NCI-H510A treated with DMSO at 0.1 percent for 48 hours (cell line): ENCODE measurements around the gene COL15A1.

Source experiments
- DNase-seq: peaks from one replicate; lab custom pipeline; 2025; lab: John Stamatoyannopoulos, UW

COL15A1 gene

GRCh38 chr9:99015448-99015847 lies 71.7 kb downstream of the COL15A1 start:
- DNase-seq: no peak

GRCh38 chr9:99015890-99016289 lies 72.2 kb downstream of the COL15A1 start:
- no peak for DNase-seq

- no peak for DNase-seq
Measured at GRCh38 chr9:99016681-99017387, 73.1 kb downstream of the COL15A1 start.

- no peak for DNase-seq
Measured at GRCh38 chr9:99018653-99019052, 74.9 kb downstream of the COL15A1 start.

- no peak for DNase-seq
Measured at GRCh38 chr9:99019510-99020331, 76.0 kb downstream of the COL15A1 start.

- DNase-seq: no peak
Measured at GRCh38 chr9:99020786-99021436, 77.2 kb downstream of the COL15A1 start.

- DNase-seq: no peak
Measured at GRCh38 chr9:99021512-99021911, 77.8 kb downstream of the COL15A1 start.

GRCh38 chr9:99023231-99023630 lies 79.5 kb downstream of the COL15A1 start:
- DNase-seq: no peak

GRCh38 chr9:99023831-99024230 lies 80.1 kb downstream of the COL15A1 start:
- DNase-seq: peak; percentile 71

GRCh38 chr9:99024959-99025358 lies 81.3 kb downstream of the COL15A1 start:
- DNase-seq: no peak

- no peak for DNase-seq
Measured at GRCh38 chr9:99025616-99026270, 82.0 kb downstream of the COL15A1 start.

- DNase-seq: no peak
Measured at GRCh38 chr9:99026271-99026955, 82.7 kb downstream of the COL15A1 start.

- DNase-seq: no peak
Measured at GRCh38 chr9:99026956-99027298, 83.2 kb downstream of the COL15A1 start.

GRCh38 chr9:99027443-99027842 lies 83.7 kb downstream of the COL15A1 start:
- DNase-seq: no peak

- DNase-seq: no peak
Measured at GRCh38 chr9:99029083-99029645, 85.5 kb downstream of the COL15A1 start.

GRCh38 chr9:99030092-99030511 lies 86.4 kb downstream of the COL15A1 start:
- no peak for DNase-seq

GRCh38 chr9:99030610-99031109 lies 87.0 kb downstream of the COL15A1 start:
- no peak for DNase-seq

GRCh38 chr9:99031319-99031718 lies 87.6 kb downstream of the COL15A1 start:
- DNase-seq: no peak

- no peak for DNase-seq
Measured at GRCh38 chr9:99031994-99032393, 88.3 kb downstream of the COL15A1 start.

- DNase-seq: no peak
Measured at GRCh38 chr9:99034149-99034548, 90.4 kb downstream of the COL15A1 start.

- no peak for DNase-seq
Measured at GRCh38 chr9:99035313-99035712, 91.6 kb downstream of the COL15A1 start.
